Astrocyte of the cerebellum (primary cell): ENCODE data around the gene ADGRD2.

ENCODE experiments used
- DNase-seq: peaks from one replicate; pipeline ENCODE4 v3.0.0-alpha.2; 2011; ENCODE audit warnings: low read depth
- H3K4me3 ChIP-seq: 2 replicates; pipeline ENCODE4 v1.5.1; 2011; ENCODE audit warnings: mild to moderate bottlenecking, low read depth, low read length, moderate library complexity
- CTCF ChIP-seq: IDR thresholded peaks from 2 replicates; pipeline ENCODE4 v1.5.1; 2012; ENCODE audit warnings: low read length, low read depth, moderate library complexity, mild to moderate bottlenecking; ENCODE audit errors: missing control alignments
- in situ Hi-C: cut with HindIII; loops from 2 replicates; pipeline ENCODE4 v1.10.0; 2017; ENCODE audit warnings: low sequenced_read_pairs

ADGRD2 gene

GRCh38 chr9:124485936-124486335 lies 35.7 kb downstream of the ADGRD2 start:
- in situ Hi-C loops = no loop called here
- DNase-seq = no peak
- no peak overlapping the region for H3K4me3 ChIP-seq
- TF ChIP-seq CTCF = no peak

GRCh38 chr9:124486778-124487259 lies 36.6 kb downstream of the ADGRD2 start:
- TF ChIP-seq CTCF = no peak
- in situ Hi-C loops = no loop called here
- H3K4me3 ChIP-seq = no peak overlapping the region
- no peak for DNase-seq

- H3K4me3 ChIP-seq = no peak overlapping the region
- DNase-seq = no peak
- TF ChIP-seq CTCF = no peak
- in situ Hi-C loops = no loop called here
Observed at GRCh38 chr9:124487260-124488182, 37.3 kb downstream of the ADGRD2 start.

- no peak for TF ChIP-seq CTCF
- in situ Hi-C loops = no loop called here
- no peak overlapping the region for H3K4me3 ChIP-seq
- DNase-seq = no peak
Observed at GRCh38 chr9:124488641-124489210, 38.5 kb downstream of the ADGRD2 start.

GRCh38 chr9:124489222-124489621 lies 39.0 kb downstream of the ADGRD2 start:
- in situ Hi-C loops = no loop called here
- no peak for DNase-seq
- TF ChIP-seq CTCF = no peak
- H3K4me3 ChIP-seq = no peak overlapping the region

GRCh38 chr9:124490004-124490403 lies 39.8 kb downstream of the ADGRD2 start:
- no peak for TF ChIP-seq CTCF
- H3K4me3 ChIP-seq = no peak overlapping the region
- in situ Hi-C loops = no loop called here
- no peak for DNase-seq
